ENCODE results near the gene ARMC8.

GRCh38 chr3:138303474-138303873, 116.4 kb downstream of the ARMC8 start:
- no peak for TF ChIP-seq CTCF (conservative IDR thresholded peaks at IDR 0.05; ENCODE audit: low read length)
- TF ChIP-seq EZH2phosphoT487 (IDR thresholded peaks at IDR 0.05; ENCODE audit: borderline replicate concordance, low read depth, low read length) = no peak
